H9 (cell line): Measurements from ENCODE around the gene GRIN2D. TPM values are rescaled to one million over a fixed set of nuclear protein-coding genes. Genes with fewer than 3 reads are reported as not detected.

ENCODE experiments used
- DNase-seq: peaks from one replicate; pipeline ENCODE4 v3.0.0-alpha.2; 2017
- H2AFZ ChIP-seq: one replicate; pipeline ENCODE4 v1.6.1; 2013; ENCODE audit warnings: mild to moderate bottlenecking, low read length, control low read depth, moderate library complexity
- H2AK5ac ChIP-seq: 2 replicates; pipeline ENCODE4 v1.6.1; 2013; ENCODE audit warnings: low read length, control low read depth, mixed read lengths; ENCODE audit not compliant: insufficient read length
- H2BK120ac ChIP-seq: one replicate; pipeline ENCODE4 v1.6.1; 2013; ENCODE audit warnings: low read depth, mild to moderate bottlenecking, low read length, control low read depth, inconsistent platforms; ENCODE audit not compliant: poor library complexity, severe bottlenecking
- H2BK12ac ChIP-seq: 2 replicates; pipeline ENCODE4 v1.6.1; 2013; ENCODE audit warnings: low read length, control low read depth, mixed read lengths, low read depth; ENCODE audit not compliant: insufficient read length
- H2BK15ac ChIP-seq: 2 replicates; pipeline ENCODE4 v1.6.1; 2013; ENCODE audit warnings: low read depth, low read length, control low read depth
- H2BK20ac ChIP-seq: one replicate; pipeline ENCODE4 v1.6.1; 2013; ENCODE audit warnings: low read depth, mild to moderate bottlenecking, low read length, control low read depth, inconsistent platforms; ENCODE audit not compliant: poor library complexity, severe bottlenecking
- H2BK5ac ChIP-seq: 2 replicates; pipeline ENCODE4 v1.6.1; 2013; ENCODE audit warnings: low read length, control low read depth, mixed read lengths; ENCODE audit not compliant: insufficient read length
- H3K14ac ChIP-seq: 2 replicates; pipeline ENCODE4 v1.6.1; 2013; ENCODE audit warnings: low read length, control low read depth; ENCODE audit not compliant: insufficient read depth
- H3K18ac ChIP-seq: 2 replicates; pipeline ENCODE4 v1.6.1; 2013; ENCODE audit warnings: low read depth, mild to moderate bottlenecking, mixed read lengths, low read length, control low read depth; ENCODE audit not compliant: insufficient read length
- H3K23ac ChIP-seq: 2 replicates; pipeline ENCODE4 v1.6.1; 2013; ENCODE audit warnings: low read length, control low read depth, mixed read lengths, low read depth; ENCODE audit not compliant: insufficient read length
- H3K23me2 ChIP-seq: 2 replicates; pipeline ENCODE4 v1.6.1; 2013; ENCODE audit warnings: low read depth, mild to moderate bottlenecking, mixed read lengths, low read length, control low read depth; ENCODE audit not compliant: insufficient read length, poor library complexity, severe bottlenecking
- H3K27ac ChIP-seq: 2 replicates; pipeline ENCODE4 v1.5.1; 2013; ENCODE audit warnings: low read length, control low read depth, mixed read lengths, low read depth; ENCODE audit not compliant: insufficient read length
- H3K27me3 ChIP-seq: 2 replicates; pipeline ENCODE4 v1.6.1; 2013; ENCODE audit warnings: low read length, control low read depth, inconsistent platforms; ENCODE audit not compliant: insufficient read depth
- H3K4ac ChIP-seq: 2 replicates; pipeline ENCODE4 v1.6.1; 2013; ENCODE audit warnings: low read depth, mild to moderate bottlenecking, control low read depth, inconsistent platforms, low read length, moderate library complexity
- H3K4me1 ChIP-seq: 2 replicates; pipeline ENCODE4 v1.6.1; 2013; ENCODE audit warnings: low read length, control low read depth, inconsistent platforms; ENCODE audit not compliant: insufficient read depth
- H3K4me2 ChIP-seq: 2 replicates; pipeline ENCODE4 v1.6.1; 2013; ENCODE audit warnings: low read length, control low read depth, mixed read lengths; ENCODE audit not compliant: insufficient read length, insufficient read depth
- H3K56ac ChIP-seq: 2 replicates; pipeline ENCODE4 v1.6.1; 2013; ENCODE audit warnings: low read depth, mild to moderate bottlenecking, mixed read lengths, low read length, control low read depth; ENCODE audit not compliant: insufficient read length
- H3K79me1 ChIP-seq: 2 replicates; pipeline ENCODE4 v1.6.1; 2013; ENCODE audit warnings: low read depth, mild to moderate bottlenecking, moderate library complexity, low read length, control low read depth, inconsistent platforms; ENCODE audit not compliant: insufficient read depth, poor library complexity, severe bottlenecking
- H3K79me2 ChIP-seq: 2 replicates; pipeline ENCODE4 v1.6.1; 2013; ENCODE audit warnings: low read length, control low read depth, inconsistent platforms; ENCODE audit not compliant: insufficient read depth
- H3K9ac ChIP-seq: 2 replicates; pipeline ENCODE4 v1.6.1; 2013; ENCODE audit warnings: low read length, control low read depth, mixed read lengths; ENCODE audit not compliant: insufficient read length; ENCODE audit errors: extremely low read depth
- H3K9me3 ChIP-seq: one replicate; pipeline ENCODE4 v1.6.1; 2013; ENCODE audit warnings: low read depth, low read length, inconsistent platforms; ENCODE audit not compliant: control insufficient read depth
- H3T11ph ChIP-seq: one replicate; pipeline ENCODE4 v1.6.1; 2013; ENCODE audit warnings: mild to moderate bottlenecking, low read length, control low read depth, inconsistent platforms
- H4K20me1 ChIP-seq: one replicate; pipeline ENCODE4 v1.6.1; 2013; ENCODE audit not compliant: control insufficient read depth, insufficient read length, insufficient read depth
- H4K5ac ChIP-seq: 2 replicates; pipeline ENCODE4 v1.6.1; 2013; ENCODE audit warnings: low read depth, mild to moderate bottlenecking, mixed read lengths, low read length, control low read depth; ENCODE audit not compliant: insufficient read length
- H4K8ac ChIP-seq: replicated peaks from 2 replicates; pipeline ENCODE4 v1.6.1; 2013; ENCODE audit warnings: low read length, control low read depth, mixed read lengths, low read depth; ENCODE audit not compliant: insufficient read length
- H4K91ac ChIP-seq: 2 replicates; pipeline ENCODE4 v1.6.1; 2013; ENCODE audit warnings: low read depth, mild to moderate bottlenecking, moderate library complexity, mixed read lengths, low read length, control low read depth; ENCODE audit not compliant: insufficient read length
- H3K27ac Mint-ChIP-seq, 3 experiments: 2 replicates in 2 of 3; 3 replicates in 1 of 3; pipeline ENCODE4 v1.8.0; 2020 to 2021; ENCODE audit warnings: mixed read lengths in 3 of 3, mild to moderate bottlenecking in 1 of 3, moderate library complexity in 1 of 3
- H3K27me3 Mint-ChIP-seq: 2 replicates; pipeline ENCODE4 v1.8.0; 2021; ENCODE audit warnings: low read depth, mild to moderate bottlenecking, moderate library complexity, mixed read lengths
- H3K36me3 Mint-ChIP-seq, 3 experiments: 2 replicates in 2 of 3; 3 replicates in 1 of 3; pipeline ENCODE4 v1.8.0; 2020 to 2021; ENCODE audit warnings: low read depth in 3 of 3, mixed read lengths in 3 of 3; ENCODE audit not compliant: insufficient read depth in 1 of 3
- H3K4me1 Mint-ChIP-seq, 2 experiments: 2 replicates each; pipeline ENCODE4 v1.8.0; 2020; ENCODE audit warnings: mixed read lengths in 2 of 2
- H3K4me3 Mint-ChIP-seq, 2 experiments: 2 replicates in 1 of 2; 3 replicates in 1 of 2; pipeline ENCODE4 v1.8.0; 2020 to 2021; ENCODE audit warnings: mild to moderate bottlenecking in 2 of 2, mixed read lengths in 2 of 2, moderate library complexity in 1 of 2
- H3K9me3 Mint-ChIP-seq, 2 experiments: 2 replicates in 1 of 2; 3 replicates in 1 of 2; pipeline ENCODE4 v1.8.0; 2020; ENCODE audit warnings: mild to moderate bottlenecking in 2 of 2, mixed read lengths in 2 of 2, moderate library complexity in 1 of 2
- CTCF ChIP-seq: fragments of 200-600 bp; sonication (generic); conservative IDR thresholded peaks from 3 replicates; pipeline ENCODE4 v1.8.0; 2021; ENCODE audit warnings: antibody characterized with exemption, mild to moderate bottlenecking
- WGBS: extraction: QIAGEN DNeasy Blood & Tissue Kit; methylation state at CpG from one replicate; pipeline ENCODE4 v1.1.7; 2013; ENCODE audit warnings: missing lambda C conversion rate, low lambda C conversion rate, mixed read lengths; ENCODE audit not compliant: insufficient read length; ENCODE audit errors: extremely low coverage; 5-methylcytosine and 5-hydroxymethylcytosine counted together
- total RNA-seq: library from RNA; stranded (reverse); gene quantifications from 2 replicates; pipeline ENCODE4 v1.2.1, GENCODE V29; 2021

Gene GRIN2D
- total RNA-seq, 1 experiment from 2014 or later, result 5.9 TPM

DNA sequence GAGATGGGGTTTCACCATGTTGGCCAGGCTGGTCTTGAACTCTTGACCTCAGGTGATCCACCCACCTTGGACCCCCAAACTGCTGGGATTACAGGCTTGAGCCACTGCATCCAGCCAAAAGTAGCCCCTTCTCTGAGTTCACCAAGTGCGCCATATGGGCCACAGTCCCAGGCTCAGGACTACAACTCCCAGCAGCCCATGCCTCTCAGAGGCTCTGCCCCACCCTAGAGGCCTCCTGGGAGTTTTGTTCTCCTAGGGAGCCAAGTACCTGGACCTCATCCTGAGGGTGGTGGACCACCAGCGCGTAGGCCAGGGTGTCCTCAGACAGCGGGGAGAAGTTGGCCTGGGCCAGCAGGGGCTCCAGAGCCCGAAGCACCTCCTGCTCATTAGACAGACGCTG, 48.6 kb upstream of the GRIN2D start:
- no peak overlapping the region; a peak in 1 of 7 replicates for H3K27ac Mint-ChIP-seq
- H3K36me3 Mint-ChIP-seq, result peaks cover 0 to 4% (median 0%) of the 10 kb centered on the region in 3 experiments; a peak in 2 of 7 replicates
- H3K23ac ChIP-seq, result no peak overlapping the region
- H2BK15ac ChIP-seq, result no peak overlapping the region
- H3K27me3 ChIP-seq, result no peaks in the 10 kb centered on the region
- WGBS, result no CpG with 5 or more reads among the region's 6 CpGs
- H3K23me2 ChIP-seq, result no peaks in the 10 kb centered on the region
- no peaks in the 10 kb centered on the region for H3K9me3 ChIP-seq
- DNase-seq, result no peak
- no peak overlapping the region for H3K18ac ChIP-seq
- H2AFZ ChIP-seq, result no peak overlapping the region
- no peak overlapping the region for H3K9ac ChIP-seq
- H3K79me2 ChIP-seq, result no peaks in the 10 kb centered on the region
- H2BK120ac ChIP-seq, result no peak overlapping the region
- H2AK5ac ChIP-seq, result no peak overlapping the region
- H3K4me3 Mint-ChIP-seq, result no peak overlapping the region
- no peak overlapping the region for H4K5ac ChIP-seq
- H3K9me3 Mint-ChIP-seq, result no peaks in the 10 kb centered on the region
- H3K4me1 ChIP-seq, result no peaks in the 10 kb centered on the region
- no peaks in the 10 kb centered on the region for H3K79me1 ChIP-seq
- H2BK5ac ChIP-seq, result no peak overlapping the region
- TF ChIP-seq CTCF, result no peak
- no peak overlapping the region for H2BK12ac ChIP-seq
- H3K14ac ChIP-seq, result no peak overlapping the region
- no peaks in the 10 kb centered on the region for H4K20me1 ChIP-seq
- 0 out of 4 replicates have a peak, but pooled peaks cover 0 to 3% of the 10 kb centered on the region in 2 experiments for H3K4me1 Mint-ChIP-seq
- no peaks in the 10 kb centered on the region; the same call in 1 of the 2 replicates for H3K27me3 Mint-ChIP-seq
- H4K91ac ChIP-seq, result no peak overlapping the region
- no peak overlapping the region for H3K27ac ChIP-seq
- H4K8ac ChIP-seq, result no peak overlapping the region
- H3K56ac ChIP-seq, result no peak overlapping the region
- H3K4me2 ChIP-seq, result no peak overlapping the region
- no peak overlapping the region for H2BK20ac ChIP-seq
- no peak overlapping the region for H3T11ph ChIP-seq
- no peak overlapping the region for H3K4ac ChIP-seq
